GM11168 (cell line): ENCODE data around the gene FPGT.
"Not testable (repeated sequence)": the region's sequence is repeated elsewhere in the genome, so short reads cannot be mapped to it uniquely, and the experiment has no call there.

ENCODE experiments used
- in situ Hi-C: fragments of 300-500 bp; cut with MboI; formaldehyde crosslinking; loops from one replicate; pipeline ENCODE4 v1.12.0; 2022; ENCODE audit warnings: low sequenced_read_pairs; ENCODE audit not compliant: unreplicated experiment

Gene FPGT

DNA sequence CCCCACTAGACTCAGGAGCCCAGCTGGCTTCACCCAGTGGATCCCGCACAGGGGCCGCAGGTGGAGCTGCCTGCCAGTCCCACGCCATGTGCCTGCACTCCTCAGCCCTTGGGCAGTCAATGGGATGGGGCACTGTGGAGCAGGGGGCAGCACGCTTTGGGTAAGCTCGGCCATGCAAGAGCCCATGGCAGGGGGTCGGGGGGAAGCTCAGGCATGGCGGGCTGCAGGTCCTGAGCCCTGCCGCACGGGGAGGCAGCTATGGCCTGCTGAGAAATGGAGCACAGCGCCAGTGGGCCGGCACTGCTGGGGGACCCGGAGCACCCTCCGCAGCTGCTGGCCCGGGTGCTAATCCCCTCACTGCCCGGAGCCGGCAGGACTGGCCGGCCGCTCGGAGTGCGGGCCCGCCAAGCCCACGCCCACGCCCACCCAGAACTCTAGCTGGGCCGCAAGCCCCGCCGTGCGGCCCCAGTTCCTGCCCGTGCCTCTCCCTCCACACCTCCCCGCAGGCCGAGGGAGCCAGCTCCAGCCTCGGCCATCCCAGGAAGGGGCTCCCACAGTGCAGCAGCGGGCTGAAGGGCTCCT lies 55.3 kb downstream of the FPGT start:
- in situ Hi-C loops: not testable (repeated sequence)
